ENCODE results near the gene CATSPERZ.

Gene CATSPERZ

GRCh38 chr11:64317961-64318765 is 18.0 kb downstream of the CATSPERZ start, which contains the start of gene PRDX5:
PRDX5 (plus strand) TSS chr11:64318121; CDS start chr11:64318216, 95 bp downstream.
- peak within 1 kb of the TSS; percentile 98 for H3K27ac ChIP-seq
- TF ChIP-seq ZFX (IDR thresholded peaks at IDR 0.05; ENCODE audit: borderline replicate concordance) (no peak), CTCF (IDR thresholded peaks at IDR 0.05) (peak; percentile 50)

GRCh38 chr11:64318766-64319761 is 18.9 kb downstream of the CATSPERZ start:
- TF ChIP-seq CTCF (IDR thresholded peaks at IDR 0.05) (no peak), ZFX (IDR thresholded peaks at IDR 0.05; ENCODE audit: borderline replicate concordance) (no peak)
- peak overlapping the region; percentile 98 for H3K27ac ChIP-seq

- TF ChIP-seq ZFX (IDR thresholded peaks at IDR 0.05; ENCODE audit: borderline replicate concordance) (no peak), CTCF (IDR thresholded peaks at IDR 0.05) (no peak)
- H3K27ac ChIP-seq: 0 out of 2 replicates have a peak overlapping the region, but pooled peaks have one; percentile 98
Measured at GRCh38 chr11:64320556-64320955, 20.4 kb downstream of the CATSPERZ start.

GRCh38 chr11:64321026-64321425 is 20.9 kb downstream of the CATSPERZ start:
- H3K27ac ChIP-seq: no peak overlapping the region
- TF ChIP-seq ZFX (IDR thresholded peaks at IDR 0.05; ENCODE audit: borderline replicate concordance) (no peak), CTCF (IDR thresholded peaks at IDR 0.05) (no peak)

GRCh38 chr11:64321533-64321932 is 21.4 kb downstream of the CATSPERZ start:
- no peak overlapping the region for H3K27ac ChIP-seq
- no peak for TF ChIP-seq ZFX (IDR thresholded peaks at IDR 0.05; ENCODE audit: borderline replicate concordance)
- TF ChIP-seq CTCF (IDR thresholded peaks at IDR 0.05): no peak

GRCh38 chr11:64322925-64323260 is 22.7 kb downstream of the CATSPERZ start:
- TF ChIP-seq CTCF (IDR thresholded peaks at IDR 0.05) (no peak), ZFX (IDR thresholded peaks at IDR 0.05; ENCODE audit: borderline replicate concordance) (no peak)
- H3K27ac ChIP-seq: no peak overlapping the region

Measured in 22Rv1 (cell line).